Thyroid gland (tissue), 4 donors: ENCODE results near the gene KIAA1191. TPM values are rescaled to one million over a fixed set of nuclear protein-coding genes. Genes with fewer than 3 reads are reported as not detected.

Experiments
- DNase-seq, 2 donors: peaks; one replicate each; pipeline ENCODE4 v3.0.0-alpha.2; 2019
- H3K27ac ChIP-seq, 3 donors: fragments of 200-600 bp; sonication (generic); 1 replicate in 2 of 3; 2 replicates in 1 of 3; pipeline ENCODE4 v1.5.1; 2016 to 2019; ENCODE audit warnings: mild to moderate bottlenecking in 1 of 3, moderate library complexity in 1 of 3
- H3K27me3 ChIP-seq: fragments of 200-600 bp; sonication (generic); one replicate; pipeline ENCODE4 v1.5.1; 2019
- H3K36me3 ChIP-seq, 2 donors: fragments of 200-600 bp; sonication (generic); one replicate each; pipeline ENCODE4 v1.5.1; 2016 to 2019
- H3K4me1 ChIP-seq, 2 donors: fragments of 200-600 bp; sonication (generic); one replicate each; pipeline ENCODE4 v1.5.1; 2017 to 2019
- H3K4me3 ChIP-seq, 3 donors: fragments of 200-600 bp; sonication (generic); replicated peaks in 1 of 3; 1 replicate in 2 of 3; 2 replicates in 1 of 3; pipeline ENCODE4 v1.5.1; 2016; ENCODE audit warnings: mild to moderate bottlenecking in 1 of 3
- H3K9me3 ChIP-seq: fragments of 200-600 bp; sonication (generic); one replicate; pipeline ENCODE4 v1.5.1; 2017
- CTCF ChIP-seq, 6 experiments: fragments of 200-600 bp in 3 of 6; fragments of 450-650 bp in 3 of 6; sonication (generic) in 3 of 6; IDR thresholded peaks; one replicate each; pipeline ENCODE4 v1.5.1; 2016 to 2019; ENCODE audit warnings: antibody characterized with exemption in 6 of 6, mild to moderate bottlenecking in 2 of 6, inconsistent platforms in 1 of 6, moderate library complexity in 1 of 6
- POLR2A ChIP-seq, 2 donors: fragments of 450-650 bp; IDR thresholded peaks; one replicate each; pipeline ENCODE4 v1.6.1; 2017; ENCODE audit warnings: antibody characterized with exemption in 2 of 2, mild to moderate bottlenecking in 2 of 2, moderate library complexity in 1 of 2
- WGBS, 2 donors: methylation state at CpG; one replicate each; pipeline ENCODE4 v1.1.5; 2017; 5-methylcytosine and 5-hydroxymethylcytosine counted together
- intact Hi-C: fragments of 100-400 bp; cut with DNase I; formaldehyde crosslinking; loops from one replicate; pipeline ENCODE4 v1.15.1; 2023
- total RNA-seq, 4 donors: library from RNA; depleted of rRNA; stranded (reverse); fragments of >200 nt; gene quantifications; one replicate each; pipeline ENCODE4 v1.2.3, GENCODE V29; 2016

The KIAA1191 gene
- total RNA-seq, 4 donors from 2014 or later, result 107 to 134 (median 119) TPM

- no peaks in the 10 kb centered on the region for H3K27me3 ChIP-seq
- peaks cover 14 to 19% of the 10 kb centered on the region in 2 donors for H3K4me1 ChIP-seq
- peak in 1 of 2 donors; percentile 5 for DNase-seq
- no peaks in the 10 kb centered on the region for H3K9me3 ChIP-seq
- WGBS, 2 donors, result 28 to 48% methylated on average over 17 to 18 of the region's 28 CpGs
- peak overlapping the region in 1 of 3 donors; percentile 17 for H3K27ac ChIP-seq
- no peak for TF ChIP-seq POLR2A (IDR thresholded peaks at IDR 0.05)
- TF ChIP-seq CTCF (IDR thresholded peaks at IDR 0.05), result no peak
- intact Hi-C loops, result no loop called here
- peaks cover 0 to 2% of the 10 kb centered on the region in 2 donors for H3K36me3 ChIP-seq
- peak overlapping the region; percentile 47 to 67 (median 59) for H3K4me3 ChIP-seq
These were observed 3.3 kb upstream of the KIAA1191 start for GRCh38 chr5:176364765-176365350.

GRCh38 chr5:176362233-176362490 lies 598 bp upstream of the KIAA1191 start:
- intact Hi-C loops, result no loop called here
- Histone ChIP-seq H3K27me3 (no peaks in the 10 kb centered on the region), H3K4me3 (peak overlapping the region in 1 of 3 donors; percentile 97), H3K9me3 (no peaks in the 10 kb centered on the region), H3K27ac (no peak overlapping the region), H3K4me1 (peaks cover 14 to 23% of the 10 kb centered on the region in 2 donors), H3K36me3 (peaks cover 0 to 3% of the 10 kb centered on the region in 2 donors)
- TF ChIP-seq CTCF (IDR thresholded peaks at IDR 0.05), result no peak
- TF ChIP-seq POLR2A (IDR thresholded peaks at IDR 0.05), result no peak
- 75 to 77% methylated on average over 8 of the region's 8 CpGs for WGBS, 2 donors
- DNase-seq, result no peak

- H3K4me1 ChIP-seq, result peaks cover 14 to 25% of the 10 kb centered on the region in 2 donors
- H3K36me3 ChIP-seq, result peaks cover 0 to 3% of the 10 kb centered on the region in 2 donors
- peak overlapping the region in 2 of 3 donors; percentile 25 to 69 for H3K27ac ChIP-seq
- intact Hi-C loops, result no loop called here
- no peaks in the 10 kb centered on the region for H3K27me3 ChIP-seq
- H3K4me3 ChIP-seq, result peak overlapping the region; percentile 57 to 99 (median 97)
- WGBS, 2 donors, result 2 to 4% methylated on average over 16 to 27 of the region's 27 CpGs
- no peaks in the 10 kb centered on the region for H3K9me3 ChIP-seq
- peak; percentile 15 for DNase-seq
- TF ChIP-seq POLR2A (IDR thresholded peaks at IDR 0.05), result no peak
- TF ChIP-seq CTCF (IDR thresholded peaks at IDR 0.05), result no peak
These were observed 599 bp downstream of the KIAA1191 start for GRCh38 chr5:176360894-176361436.

GRCh38 chr5:176359658-176360057 lies 1.9 kb downstream of the KIAA1191 start:
- Histone ChIP-seq H3K27me3 (no peaks in the 10 kb centered on the region), H3K36me3 (peaks cover 3% of the 10 kb centered on the region in 2 donors), H3K4me3 (no peak overlapping the region), H3K27ac (no peak overlapping the region), H3K4me1 (peaks cover 11 to 25% of the 10 kb centered on the region in 2 donors), H3K9me3 (no peaks in the 10 kb centered on the region)
- no peak for TF ChIP-seq CTCF (IDR thresholded peaks at IDR 0.05)
- no peak for TF ChIP-seq POLR2A (IDR thresholded peaks at IDR 0.05)
- no peak for DNase-seq
- intact Hi-C loops, result no loop called here
- 75 to 77% methylated on average over 4 of the region's 4 CpGs for WGBS, 2 donors

GRCh38 chr5:176356179-176356566 lies 5.4 kb downstream of the KIAA1191 start:
- TF ChIP-seq CTCF (IDR thresholded peaks at IDR 0.05) (no peak), POLR2A (IDR thresholded peaks at IDR 0.05) (no peak)
- DNase-seq, result no peak
- H3K4me3 ChIP-seq, result no peak overlapping the region
- 59 to 63% methylated on average over 3 of the region's 3 CpGs for WGBS, 2 donors
- no peak overlapping the region for H3K27ac ChIP-seq
- peaks cover 17 to 18% of the 10 kb centered on the region in 2 donors for H3K36me3 ChIP-seq
- peaks cover 11 to 24% of the 10 kb centered on the region in 2 donors for H3K4me1 ChIP-seq
- no peaks in the 10 kb centered on the region for H3K27me3 ChIP-seq
- H3K9me3 ChIP-seq, result no peaks in the 10 kb centered on the region
- intact Hi-C loops, result no loop called here
